Panc1 (cell line): ENCODE results near the gene CHSY3. TPM values are rescaled to one million over a fixed set of nuclear protein-coding genes. Genes with fewer than 3 reads are reported as not detected.
A peak's percentile ranks its signal among the peaks of the same experiment; 100 is the strongest.

Experiments
- ATAC-seq: fragments of 200-7000 bp; cut with Tn5 transposase; 2 replicates; pipeline ENCODE4 v1.9.1; 2020; ENCODE audit warnings: mild to moderate bottlenecking, moderate library complexity
- BruUV-seq: library from RNA; stranded (reverse); fragments of 400-500 nt; replicated peaks from 2 replicates; lab custom pipeline; 2021; lab: Mats Ljungman, UMichigan
- CTCF ChIA-PET: fragments of 300-600 bp; sonication (Branson Sonifier 250); formaldehyde crosslinking; loops from one replicate; lab custom pipeline; 2022; ENCODE audit warnings: antibody characterized with exemption; lab: Charles Lee
- POLR2A ChIA-PET: fragments of 300-600 bp; sonication (Branson Sonifier 250); formaldehyde crosslinking; loops from one replicate; lab custom pipeline; 2022; ENCODE audit warnings: antibody characterized with exemption; lab: Charles Lee
- DNase-seq: peaks from one replicate; pipeline ENCODE4 v3.0.0-alpha.2; 2010; ENCODE audit warnings: low read depth, low spot score
- H3K27ac ChIP-seq: 2 replicates; pipeline ENCODE4 v1.5.1; 2011; ENCODE audit warnings: mild to moderate bottlenecking, low read length, inconsistent platforms
- H3K27me3 ChIP-seq: fragments of 200-500 bp; sonication (Bioruptor generic); 2 replicates; pipeline ENCODE4 v1.6.0; 2014; ENCODE audit warnings: low read length, inconsistent platforms; ENCODE audit not compliant: control insufficient read depth, insufficient read depth
- H3K36me3 ChIP-seq: fragments of 200-500 bp; sonication (Bioruptor generic); 2 replicates; pipeline ENCODE4 v1.5.1; 2014; ENCODE audit warnings: inconsistent platforms, mild to moderate bottlenecking, low read length, moderate library complexity; ENCODE audit not compliant: control insufficient read depth, insufficient read depth
- H3K4me1 ChIP-seq: 2 replicates; pipeline ENCODE4 v1.5.1; 2011; ENCODE audit warnings: inconsistent platforms, mild to moderate bottlenecking, low read length, moderate library complexity; ENCODE audit not compliant: control insufficient read depth, insufficient read depth
- H3K4me3 ChIP-seq, 2 experiments: 2 replicates each; pipeline ENCODE4 v1.5.1; 2011 to 2012; ENCODE audit warnings: low read depth in 2 of 2, low read length in 2 of 2, mild to moderate bottlenecking in 2 of 2, inconsistent platforms in 1 of 2, moderate library complexity in 1 of 2
- H3K9me3 ChIP-seq: fragments of 200-500 bp; sonication (Bioruptor generic); 2 replicates; pipeline ENCODE4 v1.5.1; 2014; ENCODE audit warnings: low read depth, mild to moderate bottlenecking, inconsistent platforms, low read length, moderate library complexity; ENCODE audit not compliant: control insufficient read depth, insufficient read depth
- CTCF ChIP-seq: fragments of 450-650 bp; IDR thresholded peaks from 2 replicates; pipeline ENCODE4 v1.5.1; 2017; ENCODE audit warnings: mild to moderate bottlenecking
- POLR2AphosphoS5 ChIP-seq: IDR thresholded peaks from 2 replicates; pipeline ENCODE4 v1.6.1; 2012; ENCODE audit warnings: mild to moderate bottlenecking, low read depth, low read length, moderate library complexity
- REST ChIP-seq, 2 experiments: IDR thresholded peaks; 2 replicates each; pipeline ENCODE4 v1.6.1; 2011 to 2012; ENCODE audit warnings: low read depth in 2 of 2, control low read depth in 1 of 2, low read length in 1 of 2, mild to moderate bottlenecking in 1 of 2, moderate library complexity in 1 of 2; ENCODE audit not compliant: insufficient read depth in 1 of 2
- SIN3A ChIP-seq: IDR thresholded peaks from 2 replicates; pipeline ENCODE4 v1.6.1; 2012; ENCODE audit warnings: low read depth, mild to moderate bottlenecking, low read length, moderate library complexity, borderline replicate concordance; ENCODE audit not compliant: insufficient read depth
- TCF7L2 ChIP-seq: IDR thresholded peaks from 2 replicates; pipeline ENCODE4 v1.6.1; 2011; ENCODE audit warnings: mild to moderate bottlenecking, low read depth, low read length, inconsistent platforms
- in situ Hi-C: cut with HindIII; loops from 2 replicates; pipeline ENCODE4 v1.10.0; 2016; ENCODE audit warnings: low sequenced_read_pairs, low pct_unique_long_range_greater_than_20kb
- intact Hi-C: fragments of 100-400 bp; cut with micrococcal nuclease; formaldehyde crosslinking; loops from one replicate; pipeline ENCODE4 v1.10.0; 2022; ENCODE audit not compliant: unreplicated experiment
- total RNA-seq: library from RNA; stranded (reverse); gene quantifications from one replicate; pipeline ENCODE4 v1.2.1, GENCODE V29; 2021; ENCODE audit not compliant: unreplicated experiment

The CHSY3 gene
- total RNA-seq, 1 experiment from 2014 or later = not detected

GRCh38 chr5:130109152-130109551, 204.9 kb downstream of the CHSY3 start:
- Histone ChIP-seq H3K4me3 (no peak overlapping the region), H3K4me1 (no peaks in the 10 kb centered on the region), H3K36me3 (no peaks in the 10 kb centered on the region), H3K27ac (no peak overlapping the region), H3K9me3 (no peaks in the 10 kb centered on the region), H3K27me3 (no peaks in the 10 kb centered on the region)
- no peak for DNase-seq
- ChIA-PET CTCF (no interaction called here), POLR2A (no interaction called here)
- ATAC-seq = no peak
- in situ Hi-C loops = no loop called here
- TF ChIP-seq CTCF (peak; percentile 62; the same call in 1 of the 2 replicates), REST (IDR thresholded peaks at IDR 0.05; ENCODE audit: insufficient read depth in 1 of 2, low read depth in 2 of 2, low read length in 1 of 2) (no peak)
- intact Hi-C loops = loop anchor here (5.0 to 10.0 kb wide), 2 partner anchors 616 to 1003 kb away; no protein-coding TSS in a partner anchor
- BruUV-seq = no TSS peak

- no peak for TF ChIP-seq TCF7L2
- TF ChIP-seq CTCF = no peak
- no peak for TF ChIP-seq POLR2AphosphoS5
- no peak for TF ChIP-seq SIN3A
- TF ChIP-seq REST (IDR thresholded peaks at IDR 0.05; ENCODE audit: insufficient read depth in 1 of 2, low read depth in 2 of 2, low read length in 1 of 2) = no peak
- Histone ChIP-seq H3K27ac (no peak overlapping the region), H3K27me3 (no peaks in the 10 kb centered on the region), H3K4me1 (no peaks in the 10 kb centered on the region), H3K9me3 (no peaks in the 10 kb centered on the region), H3K4me3 (no peak overlapping the region), H3K36me3 (no peaks in the 10 kb centered on the region)
- DNase-seq (no peak), ATAC-seq (no peak)
- BruUV-seq = no TSS peak
- ChIA-PET POLR2A (no interaction called here), CTCF (no interaction called here)
- in situ Hi-C loops (no loop called here), intact Hi-C loops (no loop called here)
Measured at GRCh38 chr5:130110328-130110727, 206.1 kb downstream of the CHSY3 start.
